NCI-H187 treated with DMSO at 0.1 percent for 48 hours (cell line): ENCODE results near the gene YPEL1.

Source experiments
- DNase-seq: peaks from one replicate; lab custom pipeline; 2025; lab: John Stamatoyannopoulos, UW

YPEL1 gene, protein sequence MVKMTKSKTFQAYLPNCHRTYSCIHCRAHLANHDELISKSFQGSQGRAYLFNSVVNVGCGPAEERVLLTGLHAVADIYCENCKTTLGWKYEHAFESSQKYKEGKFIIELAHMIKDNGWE

DNA sequence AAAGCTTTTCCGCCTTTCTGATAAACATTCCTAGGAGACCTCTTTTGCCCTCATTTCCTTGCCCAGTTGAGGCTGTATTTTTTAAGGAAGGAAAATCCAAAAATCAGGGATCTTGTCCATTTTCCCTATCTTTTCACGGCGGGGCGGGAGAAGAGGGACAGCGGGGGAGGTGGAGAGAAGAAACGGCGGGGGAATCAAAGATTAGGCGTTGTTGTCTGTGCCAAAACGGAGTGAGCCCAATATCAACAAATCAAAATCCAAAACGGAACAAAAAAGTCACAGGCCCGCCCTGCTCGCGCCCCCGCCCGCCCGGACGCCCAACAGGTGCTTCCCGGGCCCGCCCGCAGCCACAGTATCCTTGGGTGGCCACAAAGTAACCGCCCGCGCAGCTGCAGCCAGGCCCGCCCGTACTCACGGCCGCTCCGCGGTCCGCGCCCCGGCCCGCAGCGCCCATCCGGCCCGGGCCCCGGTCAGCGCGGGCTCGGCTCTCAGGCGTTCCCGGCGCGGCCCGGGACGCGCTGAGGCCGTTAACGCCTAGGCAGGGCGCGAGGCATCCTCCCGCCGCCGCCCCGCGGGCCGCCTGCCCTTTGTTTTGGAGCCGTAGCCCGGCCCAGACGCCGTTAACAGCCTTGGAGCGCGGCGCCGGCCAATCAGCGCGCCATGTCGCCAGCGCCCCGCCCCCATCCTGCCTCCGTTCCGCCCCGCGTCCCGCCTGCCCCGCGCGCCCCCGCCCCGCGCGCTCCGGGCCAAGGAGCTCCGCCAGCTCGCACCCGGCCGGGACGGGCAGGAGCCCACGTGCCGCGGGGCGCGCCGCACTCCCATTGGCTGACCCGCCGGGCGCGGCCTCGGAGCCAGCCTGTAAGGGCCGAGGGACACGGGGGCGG lies at the start of gene YPEL1:
YPEL1 (minus strand) TSS at position 595 of the 884 bp plus-strand sequence. CDS start 25,050 bp downstream, outside the sequence.
- DNase-seq = no peak

DNA sequence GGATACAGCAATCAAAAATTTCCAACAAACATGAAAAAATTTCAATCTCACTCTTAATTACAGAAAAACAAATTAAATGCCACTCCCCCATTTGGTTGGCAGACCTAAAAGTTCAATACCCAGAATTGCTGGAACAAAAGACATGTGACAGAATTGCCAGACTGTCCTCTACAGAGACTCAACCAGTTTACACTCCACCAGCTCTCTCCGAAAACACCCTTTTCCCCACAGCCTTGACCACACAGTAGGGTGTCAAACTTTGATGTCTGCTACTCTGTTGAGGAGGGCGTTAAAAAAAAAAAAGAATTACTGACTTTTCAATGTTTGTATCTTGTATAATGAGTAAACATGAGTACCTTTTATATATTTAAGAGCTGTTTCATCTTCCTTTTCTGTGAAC lies 44.7 kb upstream of the YPEL1 start:
- DNase-seq = no peak

DNA sequence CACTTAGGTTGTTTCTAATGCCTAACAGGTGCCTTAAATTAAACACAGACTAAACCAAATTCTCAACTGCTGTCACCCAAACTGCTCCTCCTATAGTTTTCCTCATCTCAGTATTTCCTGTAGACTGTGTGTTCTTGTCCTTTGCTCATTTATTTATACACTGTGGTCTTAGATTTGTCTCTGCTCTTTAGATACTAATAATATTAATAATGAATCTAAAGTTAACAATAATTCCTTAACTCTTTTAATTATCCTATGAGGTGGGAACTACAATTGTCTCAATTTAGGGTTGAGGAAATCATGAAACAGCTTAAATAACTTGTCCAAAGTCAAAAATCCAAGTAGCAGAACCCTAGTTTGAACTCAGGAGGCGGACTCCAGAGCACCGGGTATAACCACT lies 43.9 kb upstream of the YPEL1 start:
- DNase-seq = no peak

DNA sequence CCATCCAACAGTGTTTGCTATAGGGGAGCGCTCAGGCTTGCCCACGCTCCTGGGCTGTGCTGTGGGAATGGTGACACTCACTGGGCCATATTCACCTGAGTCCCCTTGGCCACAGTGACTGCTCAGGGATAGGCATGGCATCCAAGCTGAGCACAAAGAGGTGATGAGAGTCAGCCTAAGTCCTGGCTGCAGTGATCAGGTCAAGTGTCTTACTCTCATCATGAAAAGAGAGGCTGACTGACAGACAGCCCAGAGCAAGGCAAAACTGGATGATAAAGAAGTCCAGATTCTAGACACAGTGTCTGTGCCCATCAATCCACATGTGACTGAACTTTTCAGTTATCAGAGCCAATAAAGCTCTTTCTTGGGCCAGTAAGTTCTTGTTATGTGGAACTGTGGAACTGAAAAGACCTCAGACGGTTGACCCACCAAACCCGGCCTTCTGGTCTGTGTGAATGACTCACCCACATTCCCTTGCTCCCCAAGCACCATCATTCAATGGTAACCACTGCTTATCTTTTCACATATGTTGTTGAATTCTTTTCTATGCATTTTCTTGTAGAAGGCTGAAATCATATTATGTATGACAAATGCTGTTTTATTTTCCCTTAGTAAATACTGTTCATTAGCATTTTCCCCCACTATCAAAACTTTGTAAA lies 43.2 kb upstream of the YPEL1 start:
- no peak for DNase-seq

DNA sequence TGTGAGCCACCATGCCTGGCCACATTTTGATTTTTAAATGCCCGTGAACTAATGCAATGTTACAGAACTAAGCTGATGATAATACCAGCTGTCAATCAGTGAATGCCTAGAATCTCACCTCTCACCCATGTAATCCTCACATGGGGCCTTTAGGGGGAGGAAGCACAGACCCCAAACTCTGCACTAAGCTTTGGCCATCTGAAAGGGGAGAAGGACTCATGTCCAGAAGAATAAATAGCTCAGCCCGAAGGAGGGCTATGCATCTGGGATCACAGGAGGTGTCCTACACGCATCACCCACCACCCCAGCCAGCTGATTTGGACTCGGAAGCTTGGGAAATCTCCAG lies 36.0 kb upstream of the YPEL1 start:
- no peak for DNase-seq

DNA sequence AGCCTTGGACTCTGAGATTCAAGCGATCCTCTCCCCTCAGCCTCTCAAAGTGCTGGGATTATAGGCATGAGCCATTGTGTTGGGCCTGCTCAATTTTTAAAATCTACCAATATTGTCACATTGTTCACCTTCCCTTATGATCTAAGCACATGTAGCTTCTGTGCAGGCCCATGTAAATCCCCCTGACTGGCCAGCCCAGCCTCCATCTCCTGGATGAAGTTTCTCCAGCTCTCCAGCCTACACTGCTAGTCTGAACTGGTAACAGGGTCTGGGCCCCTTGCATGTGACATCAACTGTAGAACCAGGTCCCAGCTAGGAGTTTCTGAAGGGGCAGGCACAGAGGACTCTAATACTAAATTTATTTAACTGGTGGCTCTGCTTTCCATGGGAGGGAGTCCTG lies 32.8 kb upstream of the YPEL1 start:
- DNase-seq = no peak

DNA sequence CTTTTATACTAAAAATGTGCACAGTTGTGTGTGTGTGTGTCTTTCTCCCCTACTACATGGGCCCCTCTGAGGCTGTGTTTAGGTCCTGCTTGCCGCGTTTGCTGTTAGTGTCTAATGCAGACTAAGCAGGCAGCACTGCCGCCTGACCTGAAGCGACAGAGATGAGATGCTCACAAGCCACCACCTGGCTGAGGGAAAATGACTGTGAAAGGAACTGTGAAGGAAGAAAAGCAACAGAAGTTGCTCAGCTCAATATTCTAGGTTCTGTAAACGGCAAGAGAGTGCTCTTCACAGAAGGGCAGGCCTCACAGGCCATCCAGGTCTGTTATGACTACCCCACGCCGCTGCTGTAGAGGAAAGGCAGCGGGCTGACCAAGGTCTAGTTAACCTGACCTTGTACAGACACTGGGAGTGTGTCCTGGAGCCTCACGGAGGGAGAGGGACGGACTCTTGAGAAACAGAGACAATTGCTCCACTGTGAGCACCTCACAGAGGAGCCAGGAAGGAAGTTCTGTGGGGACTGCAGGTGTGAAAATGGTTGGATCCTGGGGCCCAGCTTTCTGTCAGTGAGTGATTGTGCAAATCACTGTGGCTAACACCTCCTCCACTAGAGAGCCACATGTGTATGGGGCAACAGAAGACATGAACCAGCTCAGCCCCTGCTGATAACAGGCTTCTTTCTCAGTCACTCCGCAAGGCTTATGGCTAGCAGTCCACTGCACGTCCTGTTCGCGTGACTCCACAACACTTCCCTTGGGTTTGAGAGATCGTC lies 31.3 kb upstream of the YPEL1 start:
- no peak for DNase-seq

DNA sequence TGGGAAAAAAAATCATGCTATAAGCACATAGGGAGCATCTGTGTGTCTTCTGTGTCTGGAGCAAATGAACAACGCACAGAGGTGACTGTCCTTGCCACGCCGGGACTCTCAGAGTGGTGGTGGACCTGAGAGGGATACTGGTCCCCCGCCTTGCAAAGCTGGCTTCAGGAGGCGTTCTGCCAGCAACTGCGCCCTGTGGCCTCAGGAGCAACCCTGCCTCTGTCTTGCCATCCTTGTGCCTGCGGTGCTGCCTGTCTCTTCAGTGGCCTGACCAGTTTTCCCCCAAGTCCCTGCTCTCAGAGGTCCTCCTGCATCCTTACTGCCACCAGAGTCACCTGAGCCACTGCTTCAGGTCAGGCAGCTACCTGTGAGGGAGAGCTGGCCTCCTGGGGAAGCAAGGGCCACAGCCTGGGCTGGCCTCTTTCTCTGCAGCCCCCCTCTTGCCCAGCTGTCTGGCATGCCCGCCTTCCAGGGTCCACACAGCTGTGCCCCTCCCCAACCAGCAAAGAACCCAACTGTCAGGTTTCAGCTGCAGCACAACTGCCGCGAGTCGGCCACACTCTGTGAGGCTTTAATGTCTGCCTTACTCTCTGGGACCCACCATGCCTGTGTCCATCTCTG lies 30.4 kb upstream of the YPEL1 start:
- DNase-seq = no peak

DNA sequence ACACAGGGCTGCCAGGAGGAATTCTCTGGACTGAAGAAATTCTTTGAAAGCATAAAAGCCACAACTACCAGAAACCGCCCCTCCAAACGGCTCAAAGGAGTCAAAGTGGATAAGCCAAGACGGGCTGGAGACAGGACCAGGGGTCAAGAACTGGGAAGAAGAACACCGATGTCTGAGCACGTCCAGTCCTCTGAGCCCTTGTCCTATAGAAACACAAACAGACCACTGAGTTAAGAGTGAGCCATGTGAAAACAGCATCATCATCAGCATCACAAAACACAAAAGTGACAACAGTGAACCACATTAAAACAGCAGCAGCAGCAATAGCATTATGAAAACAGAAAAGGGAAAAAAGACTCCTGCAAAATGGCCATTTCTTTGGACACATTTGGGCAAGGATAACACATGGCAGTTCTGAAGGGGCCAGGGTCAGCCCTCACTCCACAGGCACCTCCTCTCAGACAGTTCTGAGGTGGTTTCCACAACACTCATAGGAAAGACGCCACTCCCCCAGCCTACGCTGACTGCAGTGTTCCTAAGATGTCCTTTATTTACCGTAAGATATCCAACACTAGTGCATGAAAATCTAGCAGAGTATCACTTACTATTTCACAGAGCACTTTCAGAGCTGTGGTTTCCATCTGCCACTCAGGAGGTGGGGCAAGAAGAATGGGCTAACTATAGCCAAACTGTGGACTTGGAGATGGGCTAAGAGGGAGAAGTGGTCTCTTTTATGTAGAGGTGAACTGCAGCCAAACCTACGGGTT lies 28.6 kb upstream of the YPEL1 start:
- DNase-seq = no peak

DNA sequence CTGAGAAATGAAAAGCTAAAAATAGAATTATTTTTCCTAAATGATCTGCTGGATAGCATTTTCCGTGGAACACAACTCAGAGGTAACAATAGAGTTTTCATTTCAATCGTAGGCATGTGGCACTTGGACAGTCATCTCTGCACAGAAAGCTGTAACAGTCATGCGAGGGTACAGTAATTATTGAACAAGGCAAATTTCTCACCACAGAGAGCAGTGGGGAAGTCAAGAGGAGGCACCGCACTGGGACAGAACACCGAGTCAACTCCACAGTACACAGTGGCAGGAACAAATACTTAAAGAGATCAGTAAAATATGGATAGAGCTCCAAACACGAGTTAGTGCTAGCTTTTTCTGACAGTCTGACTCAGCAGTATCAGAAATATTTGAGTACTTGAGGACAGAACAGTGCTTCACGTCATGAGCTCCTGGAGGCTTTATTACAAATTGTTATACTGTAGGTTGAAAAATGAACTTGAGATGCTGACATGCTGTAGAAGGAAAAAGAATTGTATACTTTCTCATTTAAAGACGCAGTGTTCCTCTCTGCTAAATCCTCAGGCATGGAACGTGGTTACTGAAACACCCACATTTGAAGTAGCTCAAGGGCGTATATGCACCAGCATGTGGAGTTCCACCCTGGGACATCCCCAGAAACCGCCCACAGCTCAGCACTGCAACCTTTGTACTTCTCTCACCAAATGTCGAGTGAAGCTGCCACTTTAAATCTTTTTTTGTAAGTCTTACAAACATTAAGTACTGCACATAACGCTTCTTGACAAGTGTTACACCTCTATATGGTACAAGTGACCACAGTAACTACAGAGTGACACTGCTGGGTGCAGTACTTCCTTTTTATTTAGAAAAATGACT lies 27.4 kb upstream of the YPEL1 start:
- no peak for DNase-seq

DNA sequence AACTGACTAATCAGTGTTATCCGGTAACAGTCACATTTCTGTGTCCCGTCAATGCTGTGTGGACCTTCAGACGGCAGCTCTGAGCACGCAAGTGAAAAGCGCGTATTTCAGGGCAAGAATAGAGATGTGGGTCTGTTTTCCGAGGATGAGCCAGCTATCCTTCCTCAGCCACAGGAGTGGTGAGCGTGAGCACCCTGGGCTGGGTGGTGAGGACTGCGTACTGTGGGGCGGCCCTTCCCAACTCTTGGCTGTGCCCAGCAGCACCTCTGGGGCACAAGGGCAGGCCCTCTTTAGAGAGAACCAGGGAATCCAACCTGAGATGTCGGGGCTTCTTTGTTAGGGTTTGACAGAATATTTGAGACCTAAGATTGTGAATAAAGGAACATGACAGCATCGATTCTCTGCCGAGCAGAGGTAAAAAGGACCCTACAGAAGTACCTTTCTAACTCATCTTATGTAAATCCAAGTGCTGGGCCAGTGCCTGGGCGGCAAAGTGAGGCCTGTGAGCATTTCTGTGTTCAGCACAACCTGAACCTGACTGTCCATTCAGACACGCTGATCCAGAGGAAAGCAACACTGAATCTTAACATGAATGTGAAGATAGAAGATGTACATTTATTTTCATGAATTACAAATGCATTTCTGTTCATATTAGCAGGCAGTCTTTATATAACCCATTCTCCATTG lies 26.5 kb upstream of the YPEL1 start:
- no peak for DNase-seq

DNA sequence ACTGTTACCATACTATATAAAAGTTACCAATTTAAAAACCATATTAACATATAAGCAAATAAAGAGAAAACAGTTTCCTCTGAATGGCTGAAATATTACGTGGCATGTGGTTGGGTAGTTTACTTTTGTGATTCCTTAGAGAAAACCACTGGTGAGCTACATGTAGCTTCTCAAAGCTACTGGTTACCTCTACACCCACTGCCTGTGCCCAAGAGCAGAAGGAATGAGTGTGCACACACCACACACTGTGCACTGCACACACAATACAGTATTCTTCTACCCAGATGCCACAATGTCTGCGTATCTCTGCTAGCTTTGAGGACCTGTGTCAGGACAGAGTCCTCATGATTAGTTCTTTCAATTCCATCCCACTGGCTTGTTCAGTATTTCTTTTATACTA lies 25.5 kb upstream of the YPEL1 start:
- DNase-seq = no peak

DNA sequence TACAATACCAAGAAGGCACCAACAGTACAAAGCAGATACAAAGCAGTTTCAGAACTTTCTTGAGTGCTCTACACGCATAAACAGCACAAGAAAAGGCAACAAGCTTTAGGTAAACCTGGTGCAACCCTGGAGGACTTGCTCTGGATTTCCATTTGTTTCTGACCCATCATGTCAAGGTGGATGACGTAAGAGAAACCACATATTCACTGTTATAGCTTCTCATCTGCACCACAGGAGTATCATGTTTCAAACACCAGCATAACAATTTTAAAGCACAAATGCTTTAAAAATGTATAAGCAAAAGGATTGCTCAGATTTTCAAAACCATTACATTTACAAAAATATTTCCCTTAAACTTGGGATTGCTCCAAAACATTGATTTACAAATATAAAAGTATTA lies 25.0 kb upstream of the YPEL1 start:
- DNase-seq = no peak

DNA sequence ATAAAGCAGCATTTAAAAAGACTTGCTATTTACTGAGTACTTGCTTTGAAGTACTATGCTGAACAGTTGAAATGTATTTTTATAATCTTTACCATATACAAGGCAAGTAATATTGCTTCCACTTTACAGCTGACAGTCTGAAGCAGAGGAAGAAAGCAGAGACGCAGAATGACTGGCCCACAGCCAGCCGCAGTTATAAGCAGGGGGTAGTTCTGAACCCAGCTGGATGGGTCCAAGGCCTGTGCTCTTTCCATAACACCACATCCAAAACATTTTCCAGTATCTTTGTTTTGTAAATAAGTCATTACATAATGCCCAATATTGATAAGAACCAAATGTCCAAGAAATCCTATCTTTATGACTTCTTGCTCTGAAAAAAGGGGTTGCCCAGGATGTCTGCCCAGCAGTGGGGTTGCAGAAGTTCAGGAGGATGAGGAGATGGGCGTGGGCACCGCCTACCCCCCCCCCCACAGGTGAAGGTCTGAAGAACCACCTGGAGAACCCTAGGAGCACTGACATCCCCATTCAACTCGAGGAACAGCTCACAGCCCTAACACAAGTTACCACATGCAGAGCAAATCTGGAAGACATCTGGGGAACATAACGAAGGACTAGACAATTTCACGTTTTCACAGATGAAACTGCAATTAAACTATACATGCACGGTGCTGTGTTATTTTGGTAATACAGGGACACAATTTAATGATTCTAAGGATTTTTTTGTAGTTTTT lies 24.2 kb upstream of the YPEL1 start:
- no peak for DNase-seq

DNA sequence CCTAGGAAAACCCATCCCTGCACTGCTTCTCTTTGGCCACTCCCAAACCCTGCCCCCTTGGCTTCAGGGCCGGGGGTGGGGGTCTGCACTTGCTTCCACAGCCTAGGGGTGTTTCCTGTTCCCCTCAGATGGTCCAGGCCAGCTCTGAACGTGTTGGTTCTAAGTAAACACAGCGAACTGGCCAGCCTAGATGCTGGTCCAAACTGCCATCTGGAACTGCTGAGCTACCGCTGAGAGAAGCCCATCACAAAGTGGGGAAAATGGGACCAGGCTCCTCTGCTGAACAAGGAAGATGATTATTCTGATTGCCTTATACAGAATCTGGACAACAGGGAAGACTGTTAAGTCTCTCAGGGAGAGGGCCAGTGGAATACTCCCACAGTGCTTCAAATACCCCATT lies 23.5 kb upstream of the YPEL1 start:
- DNase-seq = no peak

DNA sequence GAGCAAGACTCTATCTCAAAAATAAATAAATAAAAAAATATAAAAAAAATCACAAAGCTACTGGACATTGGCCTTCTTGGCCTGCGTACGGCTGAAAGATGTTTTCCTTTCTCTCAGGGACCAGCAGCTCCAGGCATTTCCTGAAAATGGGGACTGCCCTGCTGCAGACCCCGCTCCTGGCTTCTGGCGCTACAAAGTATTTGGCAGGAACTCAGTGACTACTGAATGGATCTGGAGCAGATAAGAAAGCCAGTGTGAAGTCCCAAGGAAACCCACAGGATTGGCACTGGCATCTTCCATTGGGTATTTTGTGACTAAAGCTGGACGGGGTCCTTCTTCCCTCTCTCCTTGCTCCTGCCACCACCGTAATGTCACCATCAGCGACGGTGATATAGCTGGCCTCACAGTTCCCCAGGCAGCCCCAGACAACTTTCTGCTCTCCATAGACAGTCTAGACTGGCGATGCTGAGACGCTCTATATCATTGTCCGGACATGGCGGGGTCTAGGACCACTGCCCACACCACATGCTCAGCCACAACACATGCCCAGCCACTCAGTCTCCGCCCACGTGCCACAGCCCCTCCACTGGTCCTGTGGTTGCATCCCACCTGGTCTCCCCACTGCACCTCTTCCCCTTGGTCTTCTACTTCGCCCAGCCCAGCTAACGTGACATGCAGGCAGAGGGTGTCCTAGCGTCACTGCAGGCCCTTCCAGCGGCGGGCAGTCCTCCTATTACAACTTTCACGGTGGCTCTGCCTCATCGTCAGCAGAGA lies 22.7 kb upstream of the YPEL1 start:
- DNase-seq = no peak

DNA sequence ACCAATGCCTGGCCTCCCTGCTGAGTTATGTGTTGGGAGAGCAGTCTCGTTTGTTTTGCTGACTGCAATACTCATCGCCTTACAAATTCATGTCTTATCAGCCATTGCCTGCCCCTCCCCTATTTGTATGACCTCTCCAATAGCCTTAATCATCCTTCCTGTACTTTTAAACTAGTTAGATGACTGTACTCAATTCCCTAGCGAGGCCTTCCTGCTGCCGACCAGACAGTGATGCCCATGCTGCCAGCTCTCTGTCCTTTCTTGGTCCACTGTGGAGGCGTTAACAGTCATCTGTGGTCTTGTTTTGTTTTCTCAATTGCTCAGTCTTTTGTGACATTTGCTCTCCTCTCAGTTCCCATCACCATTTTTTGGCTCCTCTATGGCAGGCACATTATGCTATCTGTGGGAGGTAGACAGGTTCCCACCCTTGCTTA lies 20.3 kb upstream of the YPEL1 start:
- DNase-seq = no peak

DNA sequence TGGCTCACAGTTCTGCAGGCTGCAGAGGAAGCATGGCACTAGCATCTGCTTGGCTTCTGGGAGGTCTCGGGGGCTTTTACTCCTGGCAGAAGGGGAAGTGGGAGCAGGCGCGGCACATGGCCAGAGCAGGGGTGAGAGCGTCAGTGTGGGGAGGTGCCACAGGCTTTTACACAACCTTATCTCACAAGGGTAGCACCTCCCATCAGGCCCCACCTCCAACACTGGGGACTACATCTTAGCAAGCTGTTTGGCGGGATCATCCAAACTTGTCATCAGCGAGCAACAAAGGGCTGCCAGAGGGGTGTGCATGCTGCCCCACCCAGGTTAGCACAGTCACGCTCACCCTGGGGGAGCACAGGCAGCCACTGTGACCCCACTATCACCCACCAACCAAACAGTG lies 18.9 kb upstream of the YPEL1 start:
- no peak for DNase-seq
